Erythroblast (primary cell): Measurements from ENCODE around the gene ADGRL1.

Experiments
- GATA1 ChIP-seq: IDR thresholded peaks from 2 replicates; pipeline ENCODE4 v1.6.1; 2011; ENCODE audit warnings: low read depth, mild to moderate bottlenecking, control low read depth, low read length, moderate library complexity
- POLR2A ChIP-seq: IDR thresholded peaks from 2 replicates; pipeline ENCODE4 v1.6.1; 2011; ENCODE audit warnings: mild to moderate bottlenecking, low read length

DNA sequence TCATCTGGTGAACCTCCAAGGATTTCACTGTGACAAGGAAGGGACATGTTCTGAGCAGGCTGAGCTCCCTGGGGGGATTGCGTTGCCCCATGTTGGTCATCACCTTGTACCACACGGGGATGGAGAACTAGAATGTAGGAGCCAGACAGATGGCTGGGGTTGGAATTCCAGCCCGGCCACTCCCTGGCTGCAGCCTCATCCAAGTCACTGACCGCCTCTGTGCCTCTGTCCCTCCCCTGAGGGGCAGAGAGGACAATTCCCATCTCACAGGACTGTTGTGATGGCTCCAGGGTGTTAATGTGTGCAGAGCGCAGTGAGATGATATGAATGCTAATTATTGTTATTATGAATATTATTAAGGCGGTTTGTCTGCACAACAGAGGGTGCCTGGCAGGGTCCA lies 24.1 kb downstream of the ADGRL1 start:
- TF ChIP-seq POLR2A: no peak
- no peak for TF ChIP-seq GATA1
